ENCODE measurements around the gene CDC42BPB.

Gene CDC42BPB

DNA sequence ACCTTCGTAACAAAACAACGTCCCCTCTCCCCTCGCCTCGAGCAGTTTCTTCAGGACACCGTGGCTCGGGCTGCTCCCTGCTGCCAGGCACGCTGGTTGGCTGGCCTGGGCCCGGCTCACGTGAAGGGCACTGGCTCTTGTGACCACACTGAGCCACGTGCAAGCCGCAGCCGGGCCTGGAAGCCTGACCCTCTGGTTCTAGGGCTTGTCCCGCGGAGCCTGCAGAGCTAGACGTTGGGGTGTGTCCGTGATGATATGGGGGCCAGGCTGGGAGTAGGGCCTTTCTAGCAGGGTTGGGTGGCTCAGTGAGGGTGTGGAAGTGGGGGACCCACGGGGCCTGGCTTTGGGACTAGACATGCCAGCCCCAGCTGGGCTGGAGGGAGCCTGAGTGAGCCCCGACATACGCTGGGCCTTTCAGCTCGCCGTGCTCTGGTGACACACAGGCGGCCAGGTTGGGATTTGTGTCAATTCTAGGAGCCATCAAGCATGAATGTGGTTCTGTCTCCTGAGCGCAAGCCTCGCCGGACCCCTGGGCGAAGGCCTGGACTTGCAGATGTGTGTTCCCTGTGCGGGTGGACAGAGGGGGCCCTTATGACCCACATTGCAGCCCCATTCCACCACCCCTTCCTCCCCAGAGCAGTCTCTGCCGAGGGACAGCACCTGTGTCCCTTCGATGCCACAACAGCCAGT, 148.4 kb downstream of the CDC42BPB start:
- H3K4me3 ChIP-seq (ENCODE audit: low read length), result no peak overlapping the region
- TF ChIP-seq, protein P1, sequence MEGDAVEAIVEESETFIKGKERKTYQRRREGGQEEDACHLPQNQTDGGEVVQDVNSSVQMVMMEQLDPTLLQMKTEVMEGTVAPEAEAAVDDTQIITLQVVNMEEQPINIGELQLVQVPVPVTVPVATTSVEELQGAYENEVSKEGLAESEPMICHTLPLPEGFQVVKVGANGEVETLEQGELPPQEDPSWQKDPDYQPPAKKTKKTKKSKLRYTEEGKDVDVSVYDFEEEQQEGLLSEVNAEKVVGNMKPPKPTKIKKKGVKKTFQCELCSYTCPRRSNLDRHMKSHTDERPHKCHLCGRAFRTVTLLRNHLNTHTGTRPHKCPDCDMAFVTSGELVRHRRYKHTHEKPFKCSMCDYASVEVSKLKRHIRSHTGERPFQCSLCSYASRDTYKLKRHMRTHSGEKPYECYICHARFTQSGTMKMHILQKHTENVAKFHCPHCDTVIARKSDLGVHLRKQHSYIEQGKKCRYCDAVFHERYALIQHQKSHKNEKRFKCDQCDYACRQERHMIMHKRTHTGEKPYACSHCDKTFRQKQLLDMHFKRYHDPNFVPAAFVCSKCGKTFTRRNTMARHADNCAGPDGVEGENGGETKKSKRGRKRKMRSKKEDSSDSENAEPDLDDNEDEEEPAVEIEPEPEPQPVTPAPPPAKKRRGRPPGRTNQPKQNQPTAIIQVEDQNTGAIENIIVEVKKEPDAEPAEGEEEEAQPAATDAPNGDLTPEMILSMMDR (IDR thresholded peaks at IDR 0.05; ENCODE audit: insufficient read depth, low read depth, low read length, missing control alignments), result no peak
- DNase-seq (ENCODE audit: low read depth), result no peak

DNA sequence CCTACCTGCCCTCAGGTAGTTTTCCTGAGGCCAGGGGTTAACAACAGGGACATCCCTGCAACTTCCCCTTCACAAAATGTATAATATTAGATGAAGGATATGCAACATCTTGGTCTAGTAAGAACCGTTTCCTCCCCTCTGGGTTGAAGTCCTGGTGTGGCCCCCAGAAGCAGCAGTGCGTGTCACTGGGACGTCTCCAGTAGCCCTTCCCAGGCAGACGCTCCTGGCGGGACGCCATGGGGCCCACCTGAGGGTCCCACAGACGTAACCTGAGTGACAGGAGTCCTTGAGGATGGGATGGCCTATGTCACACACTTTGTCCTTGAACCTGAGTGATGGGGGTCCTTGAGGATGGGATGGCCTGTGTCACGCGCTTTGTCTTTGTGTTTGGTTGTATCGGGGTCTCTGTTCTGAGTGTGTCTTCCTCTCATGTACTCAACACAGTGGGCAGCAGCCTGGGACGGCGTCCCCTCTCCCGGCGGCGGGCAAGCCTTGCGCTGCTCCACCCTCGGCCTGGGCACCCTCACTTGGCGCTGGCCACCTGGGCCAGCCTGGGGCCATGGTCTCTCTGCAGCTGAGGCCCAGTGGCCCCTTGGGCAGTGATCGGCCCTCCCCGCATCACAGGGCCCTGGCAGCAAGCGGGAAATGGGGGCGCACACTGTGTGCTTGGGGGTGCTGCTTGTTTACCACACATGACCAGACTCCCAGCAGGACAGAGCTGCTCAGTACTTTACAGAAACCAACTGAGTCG, 149.2 kb downstream of the CDC42BPB start:
- TF ChIP-seq, protein P1 (IDR thresholded peaks at IDR 0.05; ENCODE audit: insufficient read depth, low read depth, low read length, missing control alignments), result no peak
- no peak overlapping the region for H3K4me3 ChIP-seq (ENCODE audit: low read length)
- no peak for DNase-seq (ENCODE audit: low read depth)

DNA sequence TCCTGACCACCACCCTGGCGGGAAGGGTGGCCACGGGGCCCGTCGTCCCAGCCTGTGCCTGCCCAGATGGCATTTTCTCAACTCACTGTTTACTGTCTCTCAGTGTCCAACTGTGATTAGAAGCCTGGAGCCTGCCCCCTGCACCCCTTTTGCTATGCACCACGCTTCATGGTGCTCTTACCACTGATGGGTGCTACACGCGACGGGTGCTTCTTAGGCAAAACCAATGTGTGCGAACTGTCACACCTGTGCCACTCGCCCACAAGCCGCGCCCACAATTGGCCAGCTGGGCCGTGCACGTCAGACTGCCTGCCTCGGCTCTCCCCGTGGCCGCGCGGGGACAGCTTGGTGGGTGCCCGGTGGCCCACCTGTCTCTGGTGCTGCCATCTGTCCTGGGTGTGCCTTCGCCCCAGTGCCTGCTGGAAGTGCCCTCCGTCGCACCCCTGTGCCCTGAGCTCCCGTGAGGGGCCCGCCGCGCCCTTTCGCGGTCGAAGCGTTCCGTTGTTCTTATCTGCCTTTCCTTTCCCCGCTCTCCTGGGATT, 150.0 kb downstream of the CDC42BPB start:
- TF ChIP-seq, protein P1 (IDR thresholded peaks at IDR 0.05; ENCODE audit: insufficient read depth, low read depth, low read length, missing control alignments), result no peak
- H3K4me3 ChIP-seq (ENCODE audit: low read length), result no peak overlapping the region
- no peak for DNase-seq (ENCODE audit: low read depth)

DNA sequence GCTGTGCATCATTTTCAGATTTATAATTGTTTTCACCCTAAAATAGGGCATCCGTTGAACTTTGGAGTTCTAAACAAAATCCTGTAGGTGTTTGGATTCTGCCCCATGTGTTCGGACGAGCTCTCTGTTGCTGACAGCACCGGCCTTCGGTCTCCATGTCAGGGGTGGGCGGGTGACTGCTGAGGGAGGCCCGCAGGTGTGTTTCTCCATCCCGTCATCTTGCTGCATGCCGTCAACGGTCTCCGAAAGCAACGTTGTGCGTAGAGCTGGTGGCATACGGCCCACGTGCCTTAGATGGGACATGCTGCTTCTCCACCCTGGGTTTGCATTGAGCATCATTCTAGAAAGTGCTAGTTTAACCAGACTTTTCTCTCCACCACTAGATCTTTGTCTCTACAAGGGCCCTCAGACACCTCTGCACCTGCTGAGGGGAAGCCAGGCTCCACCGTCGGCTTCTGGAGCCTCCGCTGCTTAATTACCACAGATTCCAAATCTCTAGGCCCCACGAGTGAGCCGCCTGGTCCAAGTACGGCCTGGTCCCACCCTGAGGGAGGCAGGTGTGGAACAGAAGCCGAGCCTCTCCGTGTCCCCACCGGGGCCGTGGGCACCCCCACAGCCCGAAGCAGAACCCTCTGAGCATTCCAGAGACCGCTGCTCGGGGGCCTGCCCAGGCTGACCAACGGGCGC, 150.6 kb downstream of the CDC42BPB start:
- H3K4me3 ChIP-seq (ENCODE audit: low read length), result no peak overlapping the region
- DNase-seq (ENCODE audit: low read depth), result no peak

DNA sequence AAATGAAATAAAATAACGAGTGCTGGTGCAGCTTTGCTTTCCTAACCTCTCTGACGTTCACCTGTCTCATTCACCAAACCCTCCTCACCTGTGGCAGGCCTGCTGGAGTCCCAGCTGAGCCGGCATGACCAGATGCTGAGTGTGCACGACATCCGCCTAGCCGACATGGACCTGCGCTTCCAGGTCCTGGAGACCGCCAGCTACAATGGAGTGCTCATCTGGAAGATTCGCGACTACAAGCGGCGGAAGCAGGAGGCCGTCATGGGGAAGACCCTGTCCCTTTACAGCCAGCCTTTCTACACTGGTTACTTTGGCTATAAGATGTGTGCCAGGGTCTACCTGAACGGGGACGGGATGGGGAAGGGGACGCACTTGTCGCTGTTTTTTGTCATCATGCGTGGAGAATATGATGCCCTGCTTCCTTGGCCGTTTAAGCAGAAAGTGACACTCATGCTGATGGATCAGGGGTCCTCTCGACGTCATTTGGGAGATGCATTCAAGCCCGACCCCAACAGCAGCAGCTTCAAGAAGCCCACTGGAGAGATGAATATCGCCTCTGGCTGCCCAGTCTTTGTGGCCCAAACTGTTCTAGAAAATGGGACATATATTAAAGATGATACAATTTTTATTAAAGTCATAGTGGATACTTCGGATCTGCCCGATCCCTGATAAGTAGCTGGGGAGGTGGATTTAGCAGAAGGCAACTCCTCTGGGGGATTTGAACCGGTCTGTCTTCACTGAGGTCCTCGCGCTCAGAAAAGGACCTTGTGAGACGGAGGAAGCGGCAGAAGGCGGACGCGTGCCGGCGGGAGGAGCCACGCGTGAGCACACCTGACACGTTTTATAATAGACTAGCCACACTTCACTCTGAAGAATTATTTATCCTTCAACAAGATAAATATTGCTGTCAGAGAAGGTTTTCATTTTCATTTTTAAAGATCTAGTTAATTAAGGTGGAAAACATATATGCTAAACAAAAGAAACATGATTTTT, 151.9 kb downstream of the CDC42BPB start:
- TF ChIP-seq, protein P1 (IDR thresholded peaks at IDR 0.05; ENCODE audit: insufficient read depth, low read depth, low read length, missing control alignments), result no peak
- H3K4me3 ChIP-seq (ENCODE audit: low read length), result no peak overlapping the region
- no peak for DNase-seq (ENCODE audit: low read depth)

More for the DNA sequence above, 150.6 kb downstream of the CDC42BPB start:
- TF ChIP-seq, protein P1 (IDR thresholded peaks at IDR 0.05; ENCODE audit: insufficient read depth, low read depth, low read length, missing control alignments), result no peak
